Coronary artery (tissue), 2 donors: ENCODE results near the gene OPA3.

Source experiments
- DNase-seq: peaks from one replicate; pipeline ENCODE4 v3.0.0-alpha.2; 2017; ENCODE audit warnings: low spot score
- H3K27ac ChIP-seq, 2 donors: fragments of 200-600 bp; sonication (generic); one replicate each; pipeline ENCODE4 v1.5.1; 2016 to 2019
- H3K4me3 ChIP-seq: fragments of 200-600 bp; sonication (generic); 2 replicates; pipeline ENCODE4 v1.5.1; 2016; ENCODE audit warnings: mild to moderate bottlenecking, moderate library complexity
- CTCF ChIP-seq: fragments of 200-600 bp; sonication (generic); IDR thresholded peaks from one replicate; pipeline ENCODE4 v1.5.1; 2019; ENCODE audit warnings: antibody characterized with exemption

OPA3 gene

DNA sequence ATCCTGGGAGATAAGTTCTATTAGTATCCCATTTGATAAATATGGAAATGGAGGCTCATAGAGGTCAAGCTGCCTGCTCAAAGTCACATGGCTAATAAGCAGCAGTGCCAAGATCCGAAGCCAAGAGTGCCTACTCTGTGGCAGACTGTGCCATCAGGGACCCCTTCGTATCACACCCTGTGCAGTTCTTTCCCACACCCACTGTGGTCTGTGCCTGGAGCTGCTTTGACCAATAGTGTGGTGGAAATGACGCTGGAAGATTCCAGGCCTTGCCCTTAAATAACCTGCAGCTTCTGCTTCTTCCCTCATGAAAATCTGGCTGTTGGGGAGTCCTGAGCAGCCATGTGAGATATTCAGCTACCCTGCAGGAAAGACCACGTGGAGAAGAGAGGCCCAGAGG lies 10.1 kb downstream of the OPA3 start:
- no peak overlapping the region for H3K4me3 ChIP-seq
- no peak for DNase-seq
- TF ChIP-seq CTCF: no peak
- H3K27ac ChIP-seq: no peak overlapping the region

GRCh38 chr19:45571457-45572220 lies 13.0 kb downstream of the OPA3 start:
- no peak for DNase-seq
- H3K4me3 ChIP-seq: no peak overlapping the region
- TF ChIP-seq CTCF: no peak
- H3K27ac ChIP-seq: no peak overlapping the region

GRCh38 chr19:45569619-45570421 lies 14.8 kb downstream of the OPA3 start:
- Histone ChIP-seq H3K27ac (no peak overlapping the region), H3K4me3 (no peak overlapping the region)
- DNase-seq: no peak
- peak; percentile 66 for TF ChIP-seq CTCF

GRCh38 chr19:45568732-45569131 lies 15.9 kb downstream of the OPA3 start:
- Histone ChIP-seq H3K27ac (peak overlapping the region in 1 of 2 donors; percentile 10), H3K4me3 (no peak overlapping the region)
- DNase-seq: no peak
- TF ChIP-seq CTCF: no peak

DNA sequence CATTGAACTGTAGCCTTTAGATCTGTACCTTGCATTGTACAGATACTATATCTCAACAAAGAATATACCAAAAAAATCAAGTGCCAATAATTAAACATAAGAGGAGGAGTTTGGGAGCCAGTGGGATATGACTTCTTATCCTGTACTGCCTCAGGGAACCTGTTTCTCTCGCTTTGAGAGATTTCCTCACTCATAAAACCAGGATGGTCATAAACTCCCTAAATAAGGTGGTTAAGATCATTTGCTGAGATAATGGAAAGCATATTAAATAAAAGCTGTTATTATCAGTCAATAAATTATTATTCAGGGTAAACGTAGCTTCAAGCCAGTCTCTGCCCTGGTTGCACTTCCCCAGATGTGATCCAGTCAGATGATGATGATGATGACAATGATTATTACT lies 17.0 kb downstream of the OPA3 start:
- Histone ChIP-seq H3K27ac (no peak overlapping the region), H3K4me3 (no peak overlapping the region)
- TF ChIP-seq CTCF: no peak
- DNase-seq: no peak

GRCh38 chr19:45564131-45564780 lies 20.3 kb downstream of the OPA3 start:
- Histone ChIP-seq H3K27ac (no peak overlapping the region), H3K4me3 (no peak overlapping the region)
- TF ChIP-seq CTCF: no peak
- no peak for DNase-seq
